A549 (cell line): ENCODE measurements around the gene MAFG. TPM values are rescaled to one million over a fixed set of nuclear protein-coding genes. Genes with fewer than 3 reads are reported as not detected.

Experiments used
- ATAC-seq, 2 experiments: fragments of 200-7000 bp in 1 of 2; fragments of >200 bp in 1 of 2; cut with Nextera tagmentation in 1 of 2; cut with Tn5 transposase in 1 of 2; 3 replicates each; pipeline versions ENCODE4 v1.8.0 to v1.9.1; 2018 to 2020; ENCODE audit warnings: mild to moderate bottlenecking in 1 of 2, moderate library complexity in 1 of 2
- CTCF ChIA-PET: fragments of 300-600 bp; sonication (Branson Sonifier 250); formaldehyde crosslinking; extraction: SDS; loops from one replicate; lab custom pipeline; 2021; ENCODE audit warnings: antibody characterized with exemption, inconsistent platforms; lab: Yijun Ruan, JAX
- POLR2A ChIA-PET: fragments of 350-600 bp; formaldehyde crosslinking; extraction: SDS; loops from one replicate; lab custom pipeline; 2021; ENCODE audit warnings: antibody characterized with exemption, inconsistent platforms; lab: Yijun Ruan, JAX
- DNase-seq, 2 experiments: peaks; one replicate each; pipeline versions ENCODE4 v3.0.0 to v3.0.0-alpha.2; 2011 to 2016; ENCODE audit warnings: low read depth in 1 of 2, low spot score in 1 of 2
- FAIRE-seq: peaks from 2 replicates; lab custom pipeline; 2011; peaks lifted over from hg19 to GRCh38; lab: Jason Lieb, UNC
- H3K27ac ChIP-seq, 2 experiments: fragments of >200 bp; sonication (Bioruptor Twin); formaldehyde crosslinking; 3 replicates each; pipeline ENCODE4 v1.5.1; 2016 to 2017
- H3K4me1 ChIP-seq: fragments of >200 bp; sonication (Bioruptor Twin); formaldehyde crosslinking; 3 replicates; pipeline ENCODE4 v1.6.1; 2016
- H3K4me2 ChIP-seq: fragments of >200 bp; sonication (Bioruptor Twin); formaldehyde crosslinking; 3 replicates; pipeline ENCODE4 v1.6.1; 2016
- H3K4me3 ChIP-seq: fragments of >200 bp; sonication (Bioruptor Twin); formaldehyde crosslinking; 3 replicates; pipeline ENCODE4 v1.5.1; 2016
- H3K9me3 ChIP-seq: fragments of >200 bp; sonication (Bioruptor Twin); formaldehyde crosslinking; 3 replicates; pipeline ENCODE4 v1.6.1; 2016
- CHD2 ChIP-seq: fragments of 150-350 bp; IDR thresholded peaks from 2 replicates; pipeline ENCODE4 v1.6.1; 2014; ENCODE audit warnings: low read length; ENCODE audit not compliant: partially characterized antibody
- EHF ChIP-seq: fragments of 250-450 bp; sonication (Bioruptor Pico); IDR thresholded peaks from 2 replicates; pipeline ENCODE4 v1.5.0; 2020; ENCODE audit warnings: mild to moderate bottlenecking
- FOSB ChIP-seq: fragments of 250-450 bp; sonication (Bioruptor Pico); IDR thresholded peaks from 2 replicates; pipeline ENCODE4 v1.5.0; 2020; ENCODE audit warnings: mild to moderate bottlenecking, moderate library complexity
- FOSL2 ChIP-seq, 2 experiments: fragments of 450-650 bp in 1 of 2; fragments of >200 bp in 1 of 2; sonication (Bioruptor Twin) in 1 of 2; formaldehyde crosslinking; IDR thresholded peaks; 2 replicates each; pipeline versions ENCODE4 v1.5.0 to v1.6.1; 2016 to 2020; ENCODE audit warnings: mild to moderate bottlenecking in 1 of 2, moderate library complexity in 1 of 2
- HEYL ChIP-seq: fragments of 250-450 bp; sonication (Bioruptor Pico); IDR thresholded peaks from 2 replicates; pipeline ENCODE4 v1.8.0; 2021; ENCODE audit warnings: mild to moderate bottlenecking, moderate library complexity
- HOXB5 ChIP-seq: fragments of 250-450 bp; sonication (Bioruptor Pico); IDR thresholded peaks from 2 replicates; pipeline ENCODE4 v1.5.0; 2020; ENCODE audit warnings: mild to moderate bottlenecking, moderate library complexity
- JUN ChIP-seq, 2 experiments: fragments of >200 bp; sonication (Bioruptor Twin); formaldehyde crosslinking; IDR thresholded peaks; 2 replicates in 1 of 2; 3 replicates in 1 of 2; pipeline ENCODE4 v1.6.1; 2016 to 2017
- JUNB ChIP-seq: fragments of >200 bp; sonication (Bioruptor Twin); formaldehyde crosslinking; IDR thresholded peaks from 2 replicates; pipeline ENCODE4 v1.6.1; 2016
- MYC ChIP-seq: IDR thresholded peaks from 2 replicates; pipeline ENCODE4 v1.6.1; 2012; ENCODE audit warnings: mild to moderate bottlenecking, inconsistent platforms, low read length, improper control_type of control experiment, borderline replicate concordance
- NFE2L2 ChIP-seq: fragments of 150-350 bp; conservative IDR thresholded peaks from 2 replicates; pipeline ENCODE4 v1.6.1; 2014; ENCODE audit warnings: low read length
- PHF8 ChIP-seq: fragments of 200-600 bp; sonication (generic); IDR thresholded peaks from 2 replicates; pipeline ENCODE4 v1.6.1; 2016; ENCODE audit warnings: low read depth, mild to moderate bottlenecking, antibody characterized with exemption, moderate library complexity, borderline replicate concordance
- POLR2A ChIP-seq: IDR thresholded peaks from 2 replicates; pipeline ENCODE4 v1.6.1; 2012; ENCODE audit warnings: mild to moderate bottlenecking, low read length
- POLR2AphosphoS2 ChIP-seq: conservative IDR thresholded peaks from 2 replicates; pipeline ENCODE4 v1.6.1; 2012; ENCODE audit warnings: low read length, improper control_type of control experiment, inconsistent platforms
- RAD21 ChIP-seq, 2 experiments: fragments of >200 bp in 1 of 2; sonication (Bioruptor Twin) in 1 of 2; formaldehyde crosslinking in 1 of 2; IDR thresholded peaks in 1 of 2; conservative IDR thresholded peaks in 1 of 2; 2 replicates in 1 of 2; 3 replicates in 1 of 2; pipeline ENCODE4 v1.6.1; 2012 to 2018; ENCODE audit warnings: inconsistent platforms in 1 of 2
- SMC3 ChIP-seq: fragments of >200 bp; sonication (Bioruptor Twin); formaldehyde crosslinking; IDR thresholded peaks from 3 replicates; pipeline ENCODE4 v1.6.1; 2018; ENCODE audit warnings: inconsistent platforms
- TP53 ChIP-seq: fragments of 250-450 bp; sonication (Bioruptor Pico); IDR thresholded peaks from 2 replicates; pipeline ENCODE4 v1.5.0; 2021; ENCODE audit warnings: mild to moderate bottlenecking, moderate library complexity
- ZFP36 ChIP-seq: fragments of 450-650 bp; IDR thresholded peaks from 2 replicates; pipeline ENCODE4 v1.6.1; 2014; ENCODE audit warnings: borderline replicate concordance; ENCODE audit not compliant: partially characterized antibody
- WGBS: methylation state at CpG from one replicate; pipeline ENCODE4 v1.1.6; 2017; ENCODE audit errors: missing lambda C conversion rate; 5-methylcytosine and 5-hydroxymethylcytosine counted together
- polyA plus RNA-seq, 4 experiments: library from polyadenylated mRNA; depleted of rRNA in 3 of 4; stranded (reverse); fragments of >200 nt; fragmentation: RNase III in 1 of 4; extraction: RNeasy Plus Mini Kit Qiagen cat#74134 plus additional on column Dnase treatment in 1 of 4; gene quantifications; 2 replicates in 3 of 4; 3 replicates in 1 of 4; pipeline ENCODE4 v1.2.3, GENCODE V29; 2011 to 2017
- TF ChIP-seq, protein P1 (sequence below): fragments of 150-350 bp; IDR thresholded peaks from 2 replicates; pipeline ENCODE4 v1.6.1; 2014; ENCODE audit warnings: low read depth, mild to moderate bottlenecking, low read length

Gene MAFG
- polyA plus RNA-seq, 2 of the 4 experiments (the other 2 are of a cell fraction), result 47.9 to 57.9 TPM

DNA sequence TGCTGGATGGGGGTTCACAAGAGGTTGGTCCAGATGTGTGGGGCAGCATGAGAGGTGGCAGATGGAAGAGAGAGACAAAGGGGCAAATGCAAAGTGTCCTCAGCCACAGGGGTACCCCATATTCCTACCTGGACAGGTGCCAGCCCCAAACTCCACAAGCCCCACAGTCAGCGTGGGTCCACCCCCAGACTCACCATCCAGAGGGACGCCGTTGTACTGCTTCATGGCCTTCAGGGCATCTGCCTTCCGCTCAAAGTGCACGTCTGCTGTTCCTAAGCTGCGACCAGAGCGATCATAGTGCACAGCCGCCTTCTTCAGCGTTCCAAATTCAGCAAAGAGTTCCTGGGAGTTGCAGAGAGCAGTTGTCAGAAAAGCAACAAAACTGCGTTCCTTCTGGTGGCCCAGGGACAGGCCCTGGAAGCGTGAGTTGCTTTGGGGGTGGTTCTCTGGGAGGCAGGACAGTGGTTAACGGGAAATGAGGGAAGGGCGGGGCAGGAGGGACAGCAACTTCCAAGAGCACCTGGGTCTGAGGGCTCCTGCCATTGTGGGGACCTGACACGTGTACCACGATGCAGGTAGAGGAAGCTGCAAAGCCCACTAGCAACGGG, 38.4 kb downstream of the MAFG start:
- Histone ChIP-seq H3K9me3 (no peaks in the 10 kb centered on the region), H3K4me3 (no peak overlapping the region; the same call in 2 of the 3 replicates), H3K4me1 (peaks cover 27% of the 10 kb centered on the region), H3K27ac (no peak overlapping the region), H3K4me2 (peak overlapping the region; percentile 99)
- POLR2A ChIA-PET, result interaction anchor here (1.4 kb wide), 1 partner anchor 10 kb away, joined by 3 read pairs; no protein-coding TSS in a partner anchor
- FAIRE-seq (no peak), ATAC-seq (no peak), DNase-seq (no peak)
- CTCF ChIA-PET, result interaction anchor here (1.6 to 11.2 kb wide), 3 partner anchors 18 to 70 kb away, joined by 3 to 126 read pairs (median 7); partner anchors contain the start of genes ARHGDIA and MAFG
- WGBS, result 95% methylated on average over 16 of the region's 16 CpGs
- TF ChIP-seq, protein P1, sequence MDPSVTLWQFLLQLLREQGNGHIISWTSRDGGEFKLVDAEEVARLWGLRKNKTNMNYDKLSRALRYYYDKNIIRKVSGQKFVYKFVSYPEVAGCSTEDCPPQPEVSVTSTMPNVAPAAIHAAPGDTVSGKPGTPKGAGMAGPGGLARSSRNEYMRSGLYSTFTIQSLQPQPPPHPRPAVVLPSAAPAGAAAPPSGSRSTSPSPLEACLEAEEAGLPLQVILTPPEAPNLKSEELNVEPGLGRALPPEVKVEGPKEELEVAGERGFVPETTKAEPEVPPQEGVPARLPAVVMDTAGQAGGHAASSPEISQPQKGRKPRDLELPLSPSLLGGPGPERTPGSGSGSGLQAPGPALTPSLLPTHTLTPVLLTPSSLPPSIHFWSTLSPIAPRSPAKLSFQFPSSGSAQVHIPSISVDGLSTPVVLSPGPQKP, result no peak
- TF ChIP-seq EHF (CRISPR knock-in tag) (no peak), MYC (no peak), HEYL (CRISPR knock-in tag) (no peak), NFE2L2 (no peak), JUN (IDR thresholded peaks at IDR 0.05) (no peak), FOSB (CRISPR knock-in tag) (no peak), RAD21 (conservative IDR thresholded peaks at IDR 0.05 in 1 of 2, IDR thresholded peaks at IDR 0.05 in 1 of 2) (no peak), POLR2AphosphoS2 (no peak), HOXB5 (CRISPR knock-in tag) (no peak), CHD2 (no peak), ZFP36 (no peak), SMC3 (no peak)

- H3K27ac ChIP-seq, result no peak overlapping the region
- no peak for TF ChIP-seq POLR2A
- TF ChIP-seq CHD2, result no peak
- no peak for TF ChIP-seq NFE2L2
- TF ChIP-seq JUNB, result no peak
- TF ChIP-seq HEYL (CRISPR knock-in tag), result no peak
- H3K4me1 ChIP-seq, result peaks cover 27% of the 10 kb centered on the region
- no peaks in the 10 kb centered on the region for H3K9me3 ChIP-seq
- WGBS, result 93% methylated on average over 44 of the region's 44 CpGs
- no peak for FAIRE-seq
- no peak overlapping the region for H3K4me3 ChIP-seq
- ATAC-seq, result no peak
- no peak overlapping the region for H3K4me2 ChIP-seq
- POLR2A ChIA-PET, result interaction anchor here (1.4 kb wide), 1 partner anchor 9 kb away, joined by 3 read pairs; no protein-coding TSS in a partner anchor
- no peak for DNase-seq
- CTCF ChIA-PET, result interaction anchor here (0.6 to 11.2 kb wide), 2 partner anchors 17 to 135 kb away, joined by 3 to 126 read pairs; partner anchors contain the start of gene ARHGDIA
These were observed 39.2 kb downstream of the MAFG start for GRCh38 chr17:81888105-81888987.

GRCh38 chr17:81885869-81886548, 41.5 kb downstream of the MAFG start:
- POLR2A ChIA-PET, result interaction anchor here (1.4 kb wide), 1 partner anchor 9 kb away, joined by 5 read pairs; no protein-coding TSS in a partner anchor
- ATAC-seq, result peak; percentile 6 to 28; a peak in 3 of 6 replicates
- Histone ChIP-seq H3K27ac (peak overlapping the region in 1 of 2 experiments; percentile 34; a peak in 1 of 6 replicates), H3K4me1 (peaks cover 20% of the 10 kb centered on the region), H3K4me3 (no peak overlapping the region), H3K9me3 (no peaks in the 10 kb centered on the region), H3K4me2 (no peak overlapping the region)
- WGBS, result 71% methylated on average over 10 of the region's 11 CpGs
- CTCF ChIA-PET, result interaction anchor here (0.8 to 11.2 kb wide), 5 partner anchors 9 to 144 kb away, joined by 3 to 126 read pairs (median 5); partner anchors contain the start of gene ARHGDIA
- no peak for DNase-seq
- no peak for FAIRE-seq
- TF ChIP-seq TP53 (0 out of 2 replicates have a peak, but pooled peaks have one; percentile 2), FOSL2 (IDR thresholded peaks at IDR 0.05) (no peak), FOSL2 (CRISPR knock-in tag; IDR thresholded peaks at IDR 0.05) (0 out of 2 replicates have a peak, but pooled peaks have one; percentile 10), PHF8 (no peak)
